Measurements from ENCODE around the gene TTLL10.
A peak's percentile ranks its signal among the peaks of the same experiment; 100 is the strongest.

TTLL10 gene

DNA sequence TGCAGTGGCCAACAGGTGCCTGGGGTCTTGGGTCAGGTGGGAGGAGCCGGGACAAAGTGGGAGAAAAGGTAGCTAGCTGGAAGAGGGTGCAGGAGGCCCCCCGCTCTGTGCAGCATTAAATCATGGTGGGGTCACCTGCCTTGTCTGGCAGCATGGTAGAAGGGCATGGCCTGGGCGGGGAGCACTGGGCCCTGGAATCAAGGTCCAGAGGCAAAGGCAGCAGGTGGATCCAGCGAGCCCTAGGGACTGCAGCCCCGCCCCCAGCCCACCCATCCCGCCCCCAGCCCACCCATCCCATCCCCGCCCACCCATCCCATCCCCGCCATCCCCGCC lies 16.7 kb upstream of the TTLL10 start:
- intact Hi-C loops (cut with DNase I; ENCODE audit: low total_unique reads) = no loop called here

GRCh38 chr1:1157426-1157913 lies 16.2 kb upstream of the TTLL10 start:
- peaks cover 0 to 12% of the 10 kb centered on the region in 2 donors for H3K27me3 ChIP-seq
- peak overlapping the region; percentile 61 to 93 for H3K4me3 ChIP-seq
- peak overlapping the region; percentile 92 to 93 for H3K27ac ChIP-seq
- TF ChIP-seq CTCF (IDR thresholded peaks at IDR 0.05) = no peak
- intact Hi-C loops (cut with DNase I; ENCODE audit: low total_unique reads) = no loop called here
- peak; percentile 87 to 92 for DNase-seq
- H3K9me3 ChIP-seq = no peaks in the 10 kb centered on the region
- H3K36me3 ChIP-seq = no peaks in the 10 kb centered on the region
- peaks cover 0 to 17% (median 8%) of the 10 kb centered on the region in 4 donors for H3K4me1 ChIP-seq

More for the DNA sequence above, 16.7 kb upstream of the TTLL10 start:
- no peaks in the 10 kb centered on the region for H3K9me3 ChIP-seq
- no peaks in the 10 kb centered on the region for H3K36me3 ChIP-seq
- H3K27ac ChIP-seq = no peak overlapping the region
- H3K27me3 ChIP-seq = peaks cover 0 to 8% of the 10 kb centered on the region in 2 donors
- no peak for TF ChIP-seq CTCF (IDR thresholded peaks at IDR 0.05)
- no peak for DNase-seq
- no peak overlapping the region for H3K4me3 ChIP-seq
- H3K4me1 ChIP-seq = peaks cover 0 to 17% (median 8%) of the 10 kb centered on the region in 4 donors

- no peaks in the 10 kb centered on the region for H3K9me3 ChIP-seq
- peak in 1 of 2 donors; percentile 28 for DNase-seq
- intact Hi-C loops (cut with DNase I; ENCODE audit: low total_unique reads) = no loop called here
Measured at GRCh38 chr1:1157914-1158710, 15.6 kb upstream of the TTLL10 start.

GRCh38 chr1:1160281-1160930 lies 13.3 kb upstream of the TTLL10 start:
- H3K27ac ChIP-seq = no peak overlapping the region
- no peaks in the 10 kb centered on the region for H3K9me3 ChIP-seq
- H3K27me3 ChIP-seq = peaks cover 3 to 40% of the 10 kb centered on the region in 2 donors
- DNase-seq = no peak
- no peak overlapping the region for H3K4me3 ChIP-seq
- intact Hi-C loops (cut with DNase I; ENCODE audit: low total_unique reads) = no loop called here
- H3K36me3 ChIP-seq = no peaks in the 10 kb centered on the region
- no peak for TF ChIP-seq CTCF (IDR thresholded peaks at IDR 0.05)
- peaks cover 0 to 17% (median 8%) of the 10 kb centered on the region in 4 donors for H3K4me1 ChIP-seq

More at GRCh38 chr1:1157914-1158710, 15.6 kb upstream of the TTLL10 start:
- Histone ChIP-seq H3K4me3 (peak overlapping the region; percentile 61 to 93), H3K4me1 (peaks cover 0 to 17% (median 8%) of the 10 kb centered on the region in 4 donors), H3K27me3 (peaks cover 2 to 19% of the 10 kb centered on the region in 2 donors), H3K27ac (peak overlapping the region; percentile 92 to 93), H3K36me3 (no peaks in the 10 kb centered on the region)
- TF ChIP-seq CTCF (IDR thresholded peaks at IDR 0.05) = no peak

DNA sequence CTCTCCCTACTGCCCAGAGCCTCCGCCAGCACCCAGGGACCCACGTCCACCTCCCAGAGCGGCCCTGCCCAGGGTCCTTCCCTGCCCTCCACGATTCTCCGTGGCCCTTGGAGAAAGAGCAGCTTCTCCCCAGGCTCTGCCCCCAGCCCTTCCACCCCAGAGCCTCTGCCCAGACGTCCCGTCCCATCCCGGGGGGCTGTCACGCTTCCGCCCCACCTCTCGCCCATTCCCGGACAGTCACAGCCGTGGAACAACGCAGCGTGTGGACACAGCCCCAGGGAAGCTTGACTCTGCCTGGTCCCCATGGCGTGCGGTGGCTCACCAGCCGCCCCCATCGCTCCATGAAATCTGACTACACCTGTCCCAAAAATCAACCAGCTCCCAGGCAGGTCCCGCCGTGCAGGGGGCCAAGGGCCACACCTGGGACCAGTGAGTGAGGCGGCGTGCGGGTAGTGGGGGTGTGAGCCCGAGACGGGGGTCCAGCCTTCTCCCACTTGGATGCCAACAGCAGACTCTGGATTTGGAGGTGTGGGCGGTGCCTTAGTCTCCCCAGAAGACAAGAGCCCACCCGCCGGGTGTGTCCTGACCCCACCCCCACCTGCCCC lies 12.5 kb upstream of the TTLL10 start:
- Histone ChIP-seq H3K27ac (no peak overlapping the region), H3K36me3 (no peaks in the 10 kb centered on the region), H3K4me1 (peaks cover 0 to 17% (median 8%) of the 10 kb centered on the region in 4 donors), H3K4me3 (no peak overlapping the region), H3K27me3 (peaks cover 3 to 47% of the 10 kb centered on the region in 2 donors), H3K9me3 (no peaks in the 10 kb centered on the region)
- DNase-seq = no peak
- TF ChIP-seq CTCF (IDR thresholded peaks at IDR 0.05) = no peak
- intact Hi-C loops (cut with DNase I; ENCODE audit: low total_unique reads) = no loop called here

Data from tibial artery (tissue), 4 donors.